Fibroblast of the conjunctiva (primary cell): Measurements from ENCODE around the gene ZDHHC11B.
"Not testable (repeated sequence)": the region's sequence is repeated elsewhere in the genome, so short reads cannot be mapped to it uniquely, and the experiment has no call there.

Experiments
- DNase-seq: peaks from one replicate; pipeline ENCODE4 v3.0.0-alpha.2; 2010; ENCODE audit warnings: low read depth

ZDHHC11B gene

DNA sequence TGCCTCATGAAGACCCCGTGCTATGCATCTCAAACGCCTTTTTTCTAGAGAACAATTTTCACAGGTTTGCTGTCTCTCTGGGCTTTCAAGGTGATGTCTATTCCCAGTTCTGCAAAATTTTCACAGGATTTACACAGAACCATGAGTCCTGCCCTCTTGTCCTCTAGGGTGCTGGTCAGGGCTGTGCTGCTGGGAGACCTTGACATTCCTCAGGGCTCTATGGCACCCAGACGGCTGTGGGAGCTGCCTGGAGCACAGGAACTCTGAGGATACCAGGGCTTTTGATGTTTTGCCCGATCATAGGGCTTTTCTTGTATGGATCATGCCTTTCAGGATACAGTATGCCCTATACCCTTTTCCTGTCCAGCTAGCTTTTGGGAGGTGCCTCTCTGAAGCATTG lies 68.9 kb downstream of the ZDHHC11B start:
- DNase-seq: not testable (repeated sequence)

DNA sequence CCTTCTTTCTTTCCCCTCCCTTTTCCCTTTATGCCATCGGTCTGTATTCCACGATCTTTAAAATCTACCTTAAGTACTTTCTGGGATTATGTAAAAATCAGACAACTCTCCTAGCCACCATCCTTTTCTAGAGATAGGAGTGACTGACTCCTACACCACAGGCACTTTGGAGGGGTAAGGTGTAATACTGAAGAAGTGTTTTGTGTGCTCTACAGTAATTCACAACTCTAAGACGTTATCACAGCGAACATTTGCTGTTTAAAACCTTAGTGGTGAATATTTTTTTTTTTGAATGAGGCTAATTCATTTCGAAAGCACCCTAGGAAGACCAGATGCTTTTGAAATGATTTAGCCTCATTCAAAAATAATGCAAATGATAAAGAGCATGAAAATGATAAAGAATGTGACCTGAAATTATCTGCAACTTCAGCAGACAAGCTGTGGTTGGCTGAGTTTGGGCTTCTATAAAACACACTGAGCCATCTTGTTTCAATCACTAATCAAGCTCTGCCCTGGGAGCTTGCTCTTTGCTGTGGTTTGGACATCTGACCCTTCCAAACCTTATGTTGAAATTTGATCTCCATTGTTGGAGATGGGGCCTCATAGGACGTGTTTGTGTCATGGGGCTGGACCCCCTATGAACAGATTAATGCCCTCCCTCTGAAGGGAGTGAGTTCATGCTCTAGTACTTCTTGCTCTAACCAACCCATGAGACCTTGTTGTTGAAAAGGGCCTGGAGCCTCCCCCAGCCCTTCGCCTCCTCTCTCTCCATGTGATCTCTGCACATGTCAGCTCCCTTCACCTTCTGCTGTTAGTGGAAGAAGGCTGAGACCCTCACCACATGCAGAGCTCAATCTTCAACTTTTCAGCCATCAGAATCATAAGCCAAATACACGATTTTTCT lies 70.1 kb downstream of the ZDHHC11B start:
- not testable (repeated sequence) for DNase-seq

DNA sequence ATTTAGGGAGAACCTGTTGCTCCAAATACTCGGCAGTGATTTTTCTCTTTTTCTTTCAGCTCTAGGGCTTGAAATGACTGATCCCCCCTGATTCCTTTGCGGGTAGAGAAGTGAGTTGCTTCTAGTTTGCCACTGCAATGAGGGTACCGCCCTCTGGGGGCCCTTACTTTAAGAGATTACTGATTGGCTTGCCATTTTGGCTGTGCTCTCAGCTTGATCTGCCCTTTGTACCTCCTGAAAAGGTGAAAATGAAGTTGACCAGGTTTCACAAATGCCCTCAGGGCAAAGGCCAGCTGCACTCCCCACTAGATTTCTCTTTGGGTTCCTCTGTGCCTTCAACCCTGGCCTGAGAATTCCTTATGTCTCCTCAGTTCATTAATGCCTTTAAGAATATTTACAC lies 70.8 kb downstream of the ZDHHC11B start:
- not testable (repeated sequence) for DNase-seq

DNA sequence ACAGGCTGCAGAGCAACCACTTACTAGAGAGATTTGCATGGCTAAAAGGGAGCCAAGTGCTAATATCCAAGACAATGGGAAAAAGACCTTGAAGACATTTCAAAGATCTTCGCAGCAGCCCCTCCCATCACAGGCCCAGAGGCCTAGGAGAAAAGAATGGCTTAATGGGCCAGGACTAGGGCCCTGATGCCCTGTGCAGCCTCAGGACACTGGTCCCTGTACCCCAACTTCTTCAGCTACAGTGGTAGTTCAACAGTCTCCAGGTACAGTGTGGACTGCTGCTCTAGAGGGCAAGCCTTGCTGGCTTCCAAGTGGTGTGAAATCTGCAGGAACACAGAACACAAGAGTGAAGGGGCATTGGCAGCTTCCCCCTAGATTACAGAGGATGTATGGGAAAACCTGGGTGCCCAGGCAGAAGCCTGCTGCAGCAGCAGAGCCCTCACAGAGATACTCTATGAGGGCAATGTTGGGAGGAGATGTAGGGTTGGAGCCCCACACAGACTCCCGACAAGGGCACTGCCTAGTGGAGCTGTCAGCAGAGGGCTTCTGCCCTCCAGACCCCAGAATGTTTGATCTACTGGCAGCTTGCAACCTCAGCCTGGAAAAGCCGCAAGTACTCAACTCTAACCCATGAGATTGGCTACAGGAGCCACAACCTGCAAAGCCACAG lies 75.5 kb downstream of the ZDHHC11B start:
- not testable (repeated sequence) for DNase-seq

DNA sequence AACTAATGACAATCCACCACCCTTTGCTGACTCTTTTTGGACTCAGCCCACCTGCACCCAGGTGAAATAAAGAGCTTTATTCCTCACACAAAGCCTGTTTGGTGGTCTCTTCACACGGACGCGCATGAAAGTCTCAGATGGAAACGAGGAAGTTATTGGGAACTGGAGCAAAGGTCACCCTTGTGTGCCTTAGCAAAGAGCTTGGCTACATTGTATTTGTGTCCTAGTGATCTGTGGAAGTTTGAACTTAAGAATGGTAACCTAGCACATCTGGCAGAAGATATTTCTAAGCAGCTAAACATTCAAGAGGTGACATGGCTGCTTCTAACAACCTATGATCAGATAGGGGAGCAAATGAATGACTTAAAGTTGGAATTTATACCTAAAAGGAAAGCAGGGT lies 76.2 kb downstream of the ZDHHC11B start:
- DNase-seq: not testable (repeated sequence)

DNA sequence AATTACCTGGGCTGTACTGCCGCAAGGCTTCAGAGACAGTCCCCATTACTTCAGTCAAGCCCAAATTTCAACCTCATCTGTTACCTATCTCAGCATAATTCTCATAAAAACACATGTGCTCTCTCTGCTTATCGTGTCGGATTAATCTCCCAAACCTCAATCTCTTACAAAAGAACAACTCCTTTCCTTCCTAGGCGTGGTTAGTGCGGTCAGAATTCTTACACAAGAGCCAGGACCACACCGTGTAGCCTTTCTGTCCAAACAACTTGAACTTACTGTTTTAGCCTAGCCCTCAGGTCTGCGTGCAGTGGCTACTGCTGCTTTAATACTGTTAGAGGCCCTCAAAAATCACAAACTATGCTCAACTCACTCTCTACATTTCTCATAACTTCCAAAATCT lies 78.4 kb downstream of the ZDHHC11B start:
- DNase-seq: not testable (repeated sequence)

DNA sequence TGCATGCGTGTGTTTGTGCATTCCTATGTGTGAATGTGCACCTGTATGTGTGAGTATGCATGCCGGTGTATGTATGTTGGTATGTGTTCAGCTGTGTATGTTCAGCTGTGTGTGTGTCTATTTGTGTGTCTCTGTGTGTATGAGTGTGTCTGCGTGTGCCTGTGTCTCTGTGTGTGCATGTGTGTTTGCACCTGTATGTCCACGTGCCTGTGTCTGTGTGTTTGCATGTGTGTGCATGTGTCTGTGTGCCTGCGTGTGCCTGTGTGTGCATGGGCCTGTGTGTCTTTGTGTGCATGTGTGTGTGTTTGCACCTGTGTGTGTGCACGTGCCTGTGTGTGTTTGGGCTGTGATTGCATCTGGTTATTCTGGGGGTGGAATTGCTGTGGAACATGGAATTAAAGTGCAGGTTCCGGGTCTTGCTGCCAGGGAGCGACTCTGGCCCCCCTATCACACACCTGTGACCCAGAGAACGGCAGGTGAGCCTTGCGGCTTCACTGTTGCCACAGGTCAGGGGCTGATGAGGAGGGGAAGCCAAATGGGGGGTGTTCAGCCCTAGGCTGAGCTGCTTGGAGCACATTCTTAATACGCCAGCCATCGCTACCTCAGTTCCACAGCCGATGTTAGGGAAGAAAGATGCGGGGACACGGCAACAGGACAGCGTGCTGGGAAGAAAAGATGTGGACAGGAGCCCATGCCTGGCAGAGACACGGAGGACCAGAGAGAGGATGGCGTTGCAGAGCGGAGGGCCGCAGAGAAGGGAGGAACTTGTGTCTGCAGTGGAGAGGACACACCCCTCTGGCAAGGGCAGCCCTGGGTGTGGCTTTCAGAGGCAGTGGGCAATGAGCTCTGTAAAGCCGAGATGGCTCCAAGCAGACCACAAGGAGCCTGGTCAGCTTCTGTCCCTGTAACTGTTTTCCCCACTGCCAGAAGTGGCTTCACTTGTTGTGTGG lies 87.5 kb downstream of the ZDHHC11B start:
- not testable (repeated sequence) for DNase-seq

DNA sequence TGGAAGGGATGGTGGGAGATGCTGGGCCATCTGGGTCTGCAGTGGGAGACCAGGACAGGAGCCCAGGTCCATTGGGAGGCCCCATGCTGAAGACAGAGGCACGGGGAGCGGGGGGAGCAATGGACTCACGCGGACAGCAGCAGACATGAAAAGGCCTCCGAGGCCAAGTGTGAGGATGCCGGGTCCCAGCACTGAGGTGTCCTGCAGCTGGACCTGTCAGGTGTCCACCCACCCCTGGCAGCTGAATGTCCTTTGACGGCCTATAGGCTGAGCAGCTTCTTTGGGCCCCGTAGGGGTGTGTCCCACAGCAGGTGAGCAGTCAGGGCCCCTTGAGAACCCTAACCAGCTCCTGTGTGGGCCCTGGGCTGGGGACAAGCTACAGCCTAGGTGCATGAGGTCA lies 88.3 kb downstream of the ZDHHC11B start:
- DNase-seq: not testable (repeated sequence)

DNA sequence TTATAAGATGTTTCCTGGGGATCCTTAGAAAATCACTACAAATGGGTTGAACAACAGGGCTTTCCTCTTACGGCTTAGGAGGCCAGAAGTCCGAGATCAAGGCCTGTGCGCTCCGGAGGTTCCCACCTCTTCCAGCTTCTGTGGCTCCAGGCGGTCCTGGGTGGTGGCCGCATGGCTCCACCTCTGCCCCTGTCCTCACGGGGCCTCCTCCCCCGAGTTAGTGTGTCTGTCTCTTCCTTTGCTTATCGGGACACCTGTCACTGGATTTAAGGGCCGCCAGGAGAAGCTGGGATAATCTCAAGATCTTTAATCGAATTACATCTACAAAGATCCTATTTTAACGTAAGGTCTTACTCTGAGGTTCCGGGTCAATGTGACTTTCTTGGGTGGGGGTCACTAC lies 89.1 kb downstream of the ZDHHC11B start:
- not testable (repeated sequence) for DNase-seq

DNA sequence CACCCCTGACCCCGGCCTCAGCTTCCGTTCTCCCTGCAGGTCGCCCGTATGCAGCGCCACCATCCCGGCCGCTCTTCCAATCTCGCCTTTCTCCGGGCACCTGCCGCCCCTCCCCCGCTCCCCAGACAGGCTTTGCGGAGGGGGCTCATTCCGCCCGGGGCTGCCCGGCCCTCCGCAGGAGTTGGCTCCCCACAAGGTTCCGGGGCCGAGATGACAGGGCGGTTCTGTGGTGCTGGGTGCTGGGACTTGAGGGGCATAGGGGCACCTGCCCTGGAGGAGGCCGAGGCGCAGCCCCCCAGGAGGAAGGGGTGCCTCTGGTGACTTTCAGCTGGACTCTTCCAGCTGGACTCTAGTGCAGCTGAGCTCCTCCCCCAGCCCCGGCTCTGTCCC lies 90.5 kb downstream of the ZDHHC11B start:
- not testable (repeated sequence) for DNase-seq

DNA sequence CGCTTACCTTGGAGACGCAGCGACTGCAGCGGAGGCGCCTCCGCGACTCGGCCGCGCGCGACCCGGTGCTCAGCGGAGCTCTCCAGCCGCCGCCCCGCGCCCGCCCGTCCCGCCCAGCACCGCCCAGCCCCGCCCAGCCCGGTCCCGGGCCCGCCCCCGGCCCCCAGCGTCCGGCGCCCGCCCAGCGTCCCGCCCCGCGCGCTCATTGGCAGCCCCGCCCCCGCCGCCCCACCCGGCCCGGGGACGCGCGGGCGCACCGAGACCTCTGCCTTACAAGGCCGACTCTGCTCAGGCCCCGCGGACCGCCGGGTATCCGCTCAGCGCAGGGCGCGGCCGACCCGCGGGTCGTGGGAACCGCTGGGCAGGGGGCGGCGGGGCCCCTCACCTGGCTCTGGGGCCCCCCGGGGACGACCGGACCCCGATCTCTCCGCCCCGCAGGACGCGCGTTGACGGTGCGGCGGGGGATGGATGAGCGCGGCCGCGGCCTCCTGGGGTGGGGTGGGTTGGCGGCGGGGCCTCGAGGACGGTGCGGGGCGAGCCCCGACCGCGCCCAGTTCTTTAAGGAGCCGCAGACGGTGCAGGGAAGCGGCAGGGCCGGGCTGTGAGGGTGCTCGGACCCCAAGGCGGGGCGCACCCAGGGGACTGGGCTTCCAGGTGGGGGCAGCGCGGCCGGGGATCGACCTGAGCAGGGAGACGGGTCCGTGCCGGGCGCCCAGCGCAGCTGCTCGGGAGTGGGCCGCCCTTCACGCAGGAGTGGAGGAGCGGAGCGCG lies 91.1 kb downstream of the ZDHHC11B start, which contains the start of gene TPPP:
TPPP (minus strand) TSS at position 82 of the 771 bp plus-strand sequence. CDS start 15,292 bp downstream, outside the sequence.
- DNase-seq: not testable (repeated sequence)

DNA sequence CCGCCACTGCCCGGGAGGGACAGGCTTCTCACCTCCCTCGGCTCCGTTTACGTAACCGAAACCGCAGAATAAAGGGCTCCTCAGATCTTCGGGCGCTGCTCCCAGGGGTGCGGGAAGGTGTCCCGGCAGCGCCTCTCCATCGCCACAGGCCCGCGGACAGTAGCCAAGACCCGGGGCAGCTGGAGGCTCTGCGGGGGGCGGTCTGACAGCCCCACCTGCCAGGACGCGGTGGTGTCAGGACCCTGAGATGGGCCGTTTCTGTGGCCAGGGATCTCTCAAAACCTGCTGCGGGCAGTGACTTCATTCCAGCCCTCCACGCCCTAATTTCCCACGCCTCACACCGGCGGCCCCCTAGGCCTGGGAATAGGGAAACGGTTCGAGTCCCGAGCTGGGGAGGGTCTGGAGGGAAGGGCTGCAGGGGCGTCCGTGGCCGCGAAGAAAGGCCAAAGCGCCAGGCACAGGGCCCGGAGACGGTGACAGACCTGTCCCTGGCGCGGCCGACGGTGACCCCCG lies 91.9 kb downstream of the ZDHHC11B start:
- DNase-seq: not testable (repeated sequence)

DNA sequence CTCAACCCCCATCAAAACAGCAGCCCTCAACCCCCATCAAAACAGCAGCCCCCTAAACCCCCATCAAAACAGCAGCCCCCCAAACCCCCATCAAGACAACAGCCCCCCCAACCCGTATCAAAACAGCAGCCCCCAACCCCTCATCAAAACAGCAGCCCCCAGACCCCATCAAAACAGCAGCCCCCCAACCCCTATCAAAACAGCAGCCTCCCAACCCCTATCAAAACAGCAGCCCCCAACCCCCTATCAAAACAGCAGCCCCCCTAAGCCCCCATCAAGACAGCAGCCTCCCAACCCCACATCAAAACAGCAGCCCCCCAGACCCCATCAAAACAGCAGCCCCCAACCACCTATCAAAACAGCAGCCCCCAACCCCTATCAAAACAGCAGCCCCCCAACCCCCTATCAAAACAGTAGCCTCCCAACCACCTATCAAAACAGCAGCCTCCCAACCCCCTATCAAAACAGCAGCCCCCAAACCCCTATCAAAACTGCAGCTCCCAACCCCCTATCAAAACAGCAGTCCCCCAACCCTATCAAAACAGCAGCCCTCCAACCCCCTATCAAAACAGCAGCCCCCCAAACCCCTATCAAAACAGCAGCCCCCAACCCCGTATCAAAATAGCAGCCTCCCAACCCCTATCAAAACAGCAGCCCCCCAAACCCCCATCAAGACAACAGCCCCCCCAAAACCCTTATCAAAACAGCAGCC lies 92.6 kb downstream of the ZDHHC11B start:
- no peak for DNase-seq

DNA sequence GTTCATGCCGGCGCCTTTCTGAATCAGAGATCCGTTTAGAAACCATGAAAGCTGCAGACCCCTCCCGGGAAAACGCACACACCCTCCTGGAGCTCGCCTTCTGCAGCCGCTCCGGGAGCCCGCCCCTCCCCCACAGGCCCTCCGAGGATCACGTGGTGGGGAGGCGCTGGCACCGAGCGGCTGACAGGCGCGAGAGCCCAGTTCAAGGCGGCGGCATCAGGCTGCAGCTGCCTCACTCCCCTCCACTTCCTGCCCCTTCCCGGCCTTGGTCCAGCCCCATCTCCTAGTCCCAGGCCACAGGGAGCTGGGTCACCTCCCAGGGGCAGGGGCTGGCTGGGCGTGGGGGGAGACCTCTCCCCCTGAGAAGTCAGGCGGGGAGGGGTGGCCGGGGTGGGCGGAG lies 93.5 kb downstream of the ZDHHC11B start:
- DNase-seq: not testable (repeated sequence)

DNA sequence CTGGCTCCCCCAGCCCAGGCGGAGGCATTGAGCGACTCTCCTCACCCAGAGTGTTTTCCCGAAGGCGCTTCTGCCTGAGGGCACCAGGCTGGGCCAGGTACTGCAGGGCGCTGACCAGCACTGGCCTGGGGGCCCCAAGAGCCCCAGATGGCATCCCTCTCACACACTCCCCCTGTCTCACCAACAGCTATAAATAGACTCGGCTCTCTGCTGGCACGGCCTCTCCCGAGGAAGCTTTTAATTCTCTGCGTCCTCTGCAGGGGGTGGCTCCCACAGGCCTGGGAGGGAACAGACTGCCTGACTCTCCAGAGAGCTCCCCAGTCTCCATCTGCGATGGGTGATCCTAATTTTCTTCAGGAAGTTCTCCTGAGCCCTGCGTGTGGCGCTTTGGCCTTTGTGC lies 94.2 kb downstream of the ZDHHC11B start:
- DNase-seq: not testable (repeated sequence)

DNA sequence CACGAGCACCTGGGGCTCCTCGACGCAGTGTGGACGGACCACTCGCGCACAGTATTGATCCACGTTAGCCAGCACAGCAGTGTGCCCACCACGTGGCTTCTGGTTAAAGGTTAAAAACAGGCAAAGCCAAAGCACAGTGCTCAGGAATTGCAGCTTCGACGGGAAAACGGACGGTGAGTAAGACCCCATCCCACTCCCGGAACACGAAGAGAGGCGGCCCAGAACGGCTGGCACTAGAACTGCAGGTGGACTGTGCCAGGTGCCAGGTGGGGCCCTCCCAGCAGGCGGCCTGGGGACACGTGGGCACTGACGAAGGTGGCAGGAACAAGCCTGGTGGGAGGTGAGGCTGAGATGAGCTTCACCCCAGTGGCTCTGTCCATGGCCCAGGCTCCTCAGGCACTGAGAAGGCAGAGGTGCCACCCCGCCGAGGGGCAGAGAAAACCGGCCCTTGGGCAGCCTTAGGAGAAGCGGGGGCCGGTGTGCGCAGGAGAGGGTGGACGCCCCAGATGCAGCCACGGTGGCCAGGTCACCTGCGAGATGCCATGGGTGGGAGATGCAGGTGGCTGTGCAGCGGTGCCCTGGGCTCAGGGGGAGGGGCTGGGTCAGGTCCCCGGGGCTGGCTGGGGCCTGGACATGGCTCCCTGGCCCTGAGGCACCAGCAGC lies 96.0 kb downstream of the ZDHHC11B start:
- not testable (repeated sequence) for DNase-seq

DNA sequence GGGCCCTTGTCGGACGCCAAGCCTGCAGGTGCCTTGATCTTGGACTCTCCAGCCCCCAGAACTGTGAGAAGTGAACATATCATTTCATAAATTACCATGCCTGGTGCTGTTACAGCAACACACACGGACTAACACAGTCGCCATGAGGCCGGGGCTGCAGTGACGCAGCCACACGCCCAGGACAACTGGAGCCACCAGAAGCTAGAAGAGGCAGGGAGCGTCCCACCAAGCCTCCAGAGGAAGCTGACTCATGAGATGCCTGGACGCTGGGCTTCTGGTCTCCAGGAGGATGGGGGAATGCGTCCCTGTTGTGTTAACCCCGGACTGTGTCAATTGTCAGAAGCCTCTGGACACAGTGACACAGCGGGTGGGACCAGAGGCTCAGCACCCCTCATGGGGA lies 97.6 kb downstream of the ZDHHC11B start:
- not testable (repeated sequence) for DNase-seq

DNA sequence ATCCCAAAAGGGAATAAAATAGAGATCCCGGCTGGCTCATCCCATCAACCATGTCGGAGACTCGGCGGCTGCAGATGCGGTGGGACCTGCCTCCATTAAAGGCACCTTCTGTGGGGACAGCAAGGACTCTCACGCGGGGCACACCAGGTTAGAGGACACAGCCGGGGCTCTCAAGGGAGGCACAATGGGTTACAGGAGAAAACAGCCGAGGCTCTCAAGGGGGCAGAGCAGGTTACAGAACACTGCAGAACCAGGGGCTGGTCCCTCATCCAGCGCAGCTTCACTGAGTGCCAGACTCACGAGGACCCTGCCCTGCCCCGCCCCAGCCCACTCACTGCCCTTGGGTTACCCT lies 98.4 kb downstream of the ZDHHC11B start:
- not testable (repeated sequence) for DNase-seq

DNA sequence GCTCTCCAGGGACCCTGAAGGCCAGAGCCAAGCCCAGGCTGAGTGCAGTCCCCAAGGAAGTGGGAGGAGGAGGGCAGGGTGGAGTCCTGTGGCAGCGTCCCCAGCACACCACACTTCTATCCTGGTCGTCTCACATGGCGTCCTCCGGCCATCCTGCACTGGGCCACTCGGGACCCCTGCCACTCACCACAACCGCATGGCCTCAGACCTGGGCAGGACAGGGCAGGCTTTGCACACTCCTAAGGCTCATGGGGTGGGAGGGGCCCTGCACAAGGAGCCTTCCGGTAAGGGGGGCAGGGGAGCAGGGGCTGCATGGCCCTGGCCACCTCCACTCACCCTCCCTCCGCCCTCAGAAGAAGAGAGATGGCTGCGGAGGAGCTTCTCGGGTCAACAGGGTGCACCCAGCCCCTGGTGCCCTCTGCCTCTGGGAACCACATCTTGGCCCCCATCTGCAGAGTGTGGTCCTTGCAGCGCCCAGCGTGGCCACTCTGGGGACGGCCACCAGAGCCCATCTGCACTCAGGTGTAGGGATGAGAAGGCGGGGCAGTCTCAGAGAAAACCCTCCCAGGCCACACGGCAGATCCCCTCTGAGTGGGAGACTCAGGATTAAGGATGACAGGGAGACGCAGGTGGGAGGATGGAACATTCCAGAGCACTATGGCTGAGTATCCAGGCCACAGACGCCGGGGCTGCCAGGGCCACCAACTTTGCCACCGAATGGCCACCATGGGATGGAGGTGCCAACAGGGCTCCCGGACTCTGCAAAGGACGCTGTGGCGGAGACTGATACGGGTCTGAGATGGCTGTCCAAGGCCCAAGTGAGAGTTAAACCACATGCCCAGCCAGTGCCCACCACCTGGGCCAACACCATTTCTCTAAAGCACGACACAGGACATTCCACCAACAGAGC lies 99.0 kb downstream of the ZDHHC11B start:
- DNase-seq: no peak
